Esophagus muscularis mucosa (tissue), 4 donors: ENCODE data around the gene MON2.

ENCODE experiments used
- CTCF ChIP-seq, 3 experiments: fragments of 200-600 bp in 2 of 3; fragments of 450-650 bp in 1 of 3; sonication (generic) in 2 of 3; IDR thresholded peaks; one replicate each; pipeline ENCODE4 v1.5.1; 2017 to 2019; ENCODE audit warnings: antibody characterized with exemption in 3 of 3, mild to moderate bottlenecking in 2 of 3, moderate library complexity in 1 of 3
- EP300 ChIP-seq: sonication (generic); formaldehyde crosslinking; IDR thresholded peaks from one replicate; pipeline ENCODE4 v1.6.1; 2017; ENCODE audit warnings: antibody characterized with exemption
- POLR2A ChIP-seq: fragments of 450-650 bp; IDR thresholded peaks from one replicate; pipeline ENCODE4 v1.6.1; 2017; ENCODE audit warnings: antibody characterized with exemption, moderate library complexity, mild to moderate bottlenecking, low read depth

DNA sequence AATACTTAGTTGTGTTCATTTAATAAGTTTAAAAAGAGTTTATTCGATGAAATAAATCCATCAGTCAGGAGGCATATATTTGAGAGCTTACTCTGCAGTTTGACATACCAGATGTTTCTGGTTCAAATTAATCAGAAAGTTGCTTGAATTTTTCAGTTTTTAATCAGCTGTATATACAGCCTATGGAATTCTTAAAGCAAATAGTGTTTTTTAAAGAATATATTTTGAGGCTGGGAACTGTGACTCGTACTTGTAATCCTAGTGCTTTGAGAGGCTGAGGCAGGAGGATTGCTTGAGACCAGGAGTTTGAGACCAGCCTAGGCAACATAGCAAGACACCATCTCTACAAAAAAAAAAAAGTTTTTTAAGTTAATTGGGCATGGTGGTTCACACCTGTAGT, 112.1 kb downstream of the MON2 start:
- TF ChIP-seq CTCF (IDR thresholded peaks at IDR 0.05) (no peak), POLR2A (no peak), EP300 (no peak)
